Measurements from ENCODE around the gene PVALB.

PVALB gene

DNA sequence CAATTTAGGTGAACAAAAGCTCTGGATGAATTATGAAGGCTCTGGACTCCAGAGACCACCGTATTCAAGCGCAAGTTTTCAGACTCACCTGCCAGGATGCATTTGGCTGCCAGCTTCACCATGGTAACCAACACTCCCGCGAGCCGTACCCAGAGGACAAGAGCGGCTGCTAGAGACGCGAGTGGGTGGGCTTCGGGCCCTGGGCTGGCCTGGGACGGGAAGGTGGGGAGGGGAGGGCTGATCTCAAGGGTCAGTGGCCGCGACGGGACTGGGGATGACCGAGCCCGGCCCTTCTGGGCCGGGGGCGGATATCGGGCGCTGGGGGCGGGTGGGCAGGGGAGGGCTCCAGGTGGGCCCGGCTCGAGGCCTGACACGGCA is 41.3 kb downstream of the PVALB start:
- peak in 2 of 4 experiments; percentile 1 to 14 for DNase-seq (ENCODE audit: low read depth in 4 of 4, low spot score in 1 of 4)

DNA sequence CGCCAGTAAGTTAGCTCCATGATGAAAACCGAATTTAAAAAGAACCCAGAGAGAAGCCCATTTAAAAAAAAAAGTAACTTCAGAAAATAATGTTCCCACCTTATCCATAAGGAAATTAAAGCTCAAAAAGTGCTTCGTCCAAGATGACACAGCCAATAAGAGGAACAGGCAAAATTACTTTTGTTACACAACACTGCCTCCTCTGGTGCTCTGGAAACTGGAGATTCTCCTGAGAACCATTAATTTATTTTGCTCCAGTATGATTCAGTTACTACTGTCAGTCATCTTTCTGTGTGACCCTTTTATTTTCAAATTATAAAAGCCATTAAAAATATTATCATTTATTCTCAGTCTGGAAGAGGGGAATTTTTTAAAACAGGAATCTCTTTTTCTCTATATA is 42.9 kb downstream of the PVALB start:
- DNase-seq (ENCODE audit: low read depth in 4 of 4, low spot score in 1 of 4): no peak

DNA sequence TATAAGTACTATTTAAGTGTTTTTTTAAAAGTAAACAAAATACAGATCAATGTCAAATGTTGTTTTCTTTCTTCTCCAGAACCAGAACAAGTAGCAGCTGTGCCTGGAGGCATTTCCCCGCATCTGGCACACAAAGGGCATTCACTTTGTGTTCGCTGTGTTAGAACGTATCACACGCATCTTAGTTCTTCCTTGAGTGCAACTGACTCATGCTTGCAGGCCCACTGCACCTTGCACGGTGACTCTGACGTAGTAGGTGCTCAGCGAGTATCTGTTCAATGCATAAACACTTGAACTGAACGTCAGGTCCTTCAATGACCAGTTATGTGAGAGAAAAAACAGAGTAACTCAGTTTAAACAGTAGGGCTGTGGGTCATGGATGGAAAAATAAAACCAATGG is 44.4 kb downstream of the PVALB start:
- DNase-seq (ENCODE audit: low read depth in 4 of 4, low spot score in 1 of 4): no peak

DNA sequence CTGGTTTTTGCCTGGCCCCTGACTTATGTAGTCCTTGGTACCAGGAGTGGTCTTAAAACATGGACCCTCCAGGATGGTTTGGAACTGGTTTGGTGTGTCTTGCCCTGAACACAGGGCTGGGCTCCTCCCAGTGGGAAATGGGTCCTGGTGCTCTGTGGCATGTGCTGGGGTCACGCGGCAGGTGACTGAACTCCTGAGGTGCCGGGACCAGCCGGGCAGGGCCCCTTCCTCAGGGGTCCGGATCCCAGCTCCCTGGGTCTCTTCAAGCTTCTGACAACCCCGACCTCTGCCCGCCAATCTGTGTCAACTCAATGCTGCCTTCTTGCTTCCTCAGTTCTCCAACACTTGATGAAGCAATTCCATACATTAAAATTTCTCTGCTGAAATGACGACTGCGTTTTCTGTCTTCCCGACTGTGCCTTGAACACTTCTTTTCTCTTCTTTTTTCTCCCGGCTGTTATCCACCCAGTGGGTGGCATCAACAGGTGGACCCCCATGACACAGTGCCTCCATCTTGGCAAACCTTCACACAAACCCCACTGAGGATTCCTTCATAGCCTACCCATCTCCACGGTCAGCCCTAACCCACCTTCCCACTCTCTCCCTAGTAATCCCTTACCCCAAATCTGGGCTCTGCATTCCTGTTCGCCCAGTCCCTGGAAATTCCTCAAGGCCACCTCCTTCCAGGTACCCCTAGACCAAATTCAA is 45.3 kb downstream of the PVALB start:
- DNase-seq (ENCODE audit: low read depth in 4 of 4, low spot score in 1 of 4): no peak

DNA sequence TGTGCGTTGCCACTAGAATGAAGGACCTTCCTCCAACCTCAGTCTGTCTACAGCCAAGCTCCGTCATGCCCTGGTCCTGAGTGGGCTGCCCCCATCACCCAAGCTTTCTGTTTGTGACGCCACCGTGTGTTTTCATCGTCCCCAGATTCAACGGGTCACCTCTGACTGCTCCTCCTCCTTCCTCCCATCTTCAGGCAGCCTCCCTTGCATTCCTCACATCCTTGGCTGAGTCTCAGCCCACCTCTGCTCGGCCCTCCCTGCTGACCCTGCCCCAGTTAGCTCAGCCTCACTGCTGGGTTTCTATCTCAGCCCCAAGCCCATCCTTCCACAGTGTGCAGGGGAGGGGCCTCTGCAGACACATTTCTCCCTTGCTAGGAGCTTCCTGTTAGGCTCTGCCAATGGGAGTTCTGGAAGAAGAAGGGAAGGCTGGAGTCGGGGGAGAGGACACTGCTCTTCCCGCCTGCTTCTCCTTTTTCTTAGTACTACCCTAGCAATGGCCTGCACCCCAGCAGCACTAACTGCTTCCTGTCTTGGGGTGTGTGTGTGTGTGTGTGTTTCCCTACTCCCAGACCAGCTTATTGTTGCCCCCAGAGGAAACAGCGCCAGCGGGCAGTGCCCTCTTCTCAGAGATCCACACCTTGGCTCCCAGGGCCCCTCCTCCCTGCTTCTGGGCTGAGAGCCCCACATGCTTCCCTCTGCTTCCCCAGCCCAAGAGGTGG is 46.2 kb downstream of the PVALB start:
- DNase-seq (ENCODE audit: low read depth in 4 of 4, low spot score in 1 of 4): no peak

DNA sequence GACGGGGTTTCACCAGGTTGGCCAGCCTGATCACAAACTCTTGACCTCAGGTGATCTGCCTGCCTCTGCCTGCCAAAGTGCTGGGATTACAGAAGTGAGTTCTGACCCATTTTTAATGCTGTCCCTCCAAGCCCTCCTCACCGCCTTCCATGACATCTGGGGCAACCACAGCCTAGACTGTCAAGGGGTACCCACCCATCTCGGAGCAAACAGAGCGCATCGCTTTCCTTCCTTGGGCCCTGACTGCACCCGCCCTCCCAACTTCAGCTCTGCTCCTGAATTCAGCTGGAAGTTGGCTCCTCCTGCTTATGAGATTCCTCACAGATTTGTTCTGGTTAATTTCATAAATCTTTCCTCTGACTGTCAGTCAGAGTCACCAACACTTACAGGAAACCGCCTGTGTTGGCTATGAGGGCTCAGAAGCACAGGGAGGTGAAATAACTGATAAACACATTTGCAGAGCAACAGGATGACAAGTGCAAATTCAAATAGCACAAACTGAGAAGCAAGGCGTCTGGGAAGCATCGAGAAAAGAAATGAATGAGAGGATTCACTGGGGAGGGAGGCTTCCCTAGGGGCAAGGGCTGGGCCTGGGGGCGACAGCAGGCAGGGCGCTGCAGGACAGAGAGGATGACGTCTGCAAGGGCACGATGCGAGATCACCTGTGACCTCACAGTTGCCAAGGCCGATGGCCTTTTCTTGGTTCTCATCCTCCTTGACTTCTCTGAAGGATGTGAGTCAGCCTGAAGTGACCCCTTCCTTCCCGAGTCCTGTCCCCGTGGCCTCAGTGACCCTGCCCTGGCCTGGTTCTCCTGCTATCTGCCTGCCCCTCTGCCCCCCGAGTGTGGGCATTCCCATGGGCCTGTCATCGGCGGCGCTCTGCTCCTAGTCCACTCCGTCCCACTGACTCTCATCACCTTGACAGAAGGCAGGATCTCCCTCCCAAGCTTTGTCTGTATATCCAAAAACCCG is 47.0 kb downstream of the PVALB start:
- no peak for DNase-seq (ENCODE audit: low read depth in 4 of 4, low spot score in 1 of 4)

DNA sequence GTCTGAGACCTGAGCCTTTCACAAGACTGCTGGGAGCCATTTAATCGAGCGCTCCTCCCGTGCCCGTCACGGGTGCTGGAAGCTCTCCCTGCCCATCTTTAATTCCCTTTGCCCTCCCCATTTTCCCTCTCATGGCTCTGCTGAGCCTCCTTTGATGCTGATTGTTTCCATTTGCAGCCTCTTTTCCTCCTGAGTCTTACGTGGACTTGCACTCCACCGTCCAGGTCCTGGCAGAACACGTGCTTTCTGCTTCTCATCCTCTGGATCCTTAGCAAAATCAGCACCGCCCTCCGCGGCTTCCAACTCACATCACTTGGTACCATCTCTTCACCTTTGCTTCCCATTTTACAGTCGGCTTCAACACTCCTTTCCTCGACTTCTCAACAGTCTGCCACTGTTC is 48.2 kb downstream of the PVALB start:
- no peak for DNase-seq (ENCODE audit: low read depth in 4 of 4, low spot score in 1 of 4)

DNA sequence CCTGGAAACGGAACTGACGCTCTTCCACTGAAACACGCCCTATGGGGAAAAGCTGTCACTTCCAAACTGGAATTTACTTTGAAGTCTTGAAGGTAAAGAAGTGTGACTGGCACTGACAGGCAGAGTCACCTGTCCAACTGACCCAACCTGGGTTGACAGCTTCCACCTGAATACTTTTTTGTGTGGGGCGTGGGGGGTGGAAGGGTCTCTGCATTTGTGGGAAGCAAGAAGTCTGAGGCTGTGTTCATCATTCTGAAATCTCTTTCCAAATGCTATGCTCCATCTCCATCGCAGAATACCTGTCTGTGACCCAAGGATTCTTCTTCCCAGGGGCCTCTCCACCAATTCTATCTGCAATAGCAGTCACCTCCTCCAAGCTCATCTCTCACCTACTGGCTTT is 48.7 kb downstream of the PVALB start:
- DNase-seq (ENCODE audit: low read depth in 4 of 4, low spot score in 1 of 4): no peak

DNA sequence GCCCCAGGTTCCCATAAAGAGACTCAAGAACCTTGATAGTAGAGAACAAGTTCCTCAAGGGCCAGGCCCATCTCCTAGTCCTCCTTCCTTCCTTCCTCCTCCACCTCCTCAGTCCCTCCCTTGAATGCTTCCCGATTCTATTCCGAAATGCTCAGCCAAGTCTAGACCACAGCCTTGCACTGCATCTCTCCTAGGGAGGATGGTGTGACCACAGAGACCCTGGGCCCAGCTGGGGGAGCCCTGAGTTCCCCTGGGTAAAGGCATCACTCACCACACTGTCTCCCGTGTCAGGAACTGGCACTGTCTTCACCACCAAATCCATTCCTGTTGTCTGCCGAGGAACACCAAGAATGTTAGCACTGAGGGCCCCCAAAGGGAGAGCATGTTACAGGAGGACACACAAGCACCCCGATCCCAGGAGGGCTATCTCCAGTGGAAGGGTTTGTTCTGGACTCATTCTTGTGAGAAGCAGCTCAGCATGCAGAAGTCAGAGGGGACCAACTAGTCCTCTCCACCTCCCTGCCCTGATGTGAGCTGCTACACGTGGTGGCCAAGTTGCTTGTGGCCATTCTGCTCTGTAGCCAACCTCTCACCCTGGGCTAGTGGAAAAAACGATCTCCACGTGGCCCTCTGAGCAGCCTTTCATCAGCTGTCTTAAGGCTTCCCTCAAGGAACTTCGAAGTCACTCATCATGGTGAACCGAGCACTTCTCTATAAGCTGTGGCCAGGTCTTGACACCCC is 49.6 kb downstream of the PVALB start:
- no peak for DNase-seq (ENCODE audit: low read depth in 4 of 4, low spot score in 1 of 4)

DNA sequence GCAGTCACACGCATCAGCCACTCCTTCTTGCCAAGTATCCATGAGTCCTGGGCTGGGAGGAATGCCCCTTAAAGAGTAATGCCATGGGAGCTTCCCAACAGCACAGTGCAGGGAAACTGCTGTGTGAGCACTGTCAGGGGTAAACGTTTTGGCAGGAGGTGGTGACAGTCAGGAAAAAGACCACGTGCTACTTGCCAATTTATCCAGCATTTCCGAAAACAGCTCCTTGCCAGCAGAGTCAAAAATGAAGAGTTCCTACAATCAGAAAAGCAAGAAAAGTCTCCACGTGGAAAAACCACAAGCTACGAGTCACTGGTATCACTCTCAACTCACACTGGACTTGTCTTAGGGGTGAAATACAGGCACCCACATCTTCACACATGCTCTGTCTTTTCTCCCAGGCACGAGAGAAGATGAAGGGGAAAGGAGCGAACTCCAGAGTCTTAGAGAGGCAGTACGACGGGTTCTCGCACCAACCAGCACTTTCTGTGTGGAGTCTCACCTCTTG is 50.8 kb downstream of the PVALB start:
- no peak for DNase-seq (ENCODE audit: low read depth in 4 of 4, low spot score in 1 of 4)

DNA sequence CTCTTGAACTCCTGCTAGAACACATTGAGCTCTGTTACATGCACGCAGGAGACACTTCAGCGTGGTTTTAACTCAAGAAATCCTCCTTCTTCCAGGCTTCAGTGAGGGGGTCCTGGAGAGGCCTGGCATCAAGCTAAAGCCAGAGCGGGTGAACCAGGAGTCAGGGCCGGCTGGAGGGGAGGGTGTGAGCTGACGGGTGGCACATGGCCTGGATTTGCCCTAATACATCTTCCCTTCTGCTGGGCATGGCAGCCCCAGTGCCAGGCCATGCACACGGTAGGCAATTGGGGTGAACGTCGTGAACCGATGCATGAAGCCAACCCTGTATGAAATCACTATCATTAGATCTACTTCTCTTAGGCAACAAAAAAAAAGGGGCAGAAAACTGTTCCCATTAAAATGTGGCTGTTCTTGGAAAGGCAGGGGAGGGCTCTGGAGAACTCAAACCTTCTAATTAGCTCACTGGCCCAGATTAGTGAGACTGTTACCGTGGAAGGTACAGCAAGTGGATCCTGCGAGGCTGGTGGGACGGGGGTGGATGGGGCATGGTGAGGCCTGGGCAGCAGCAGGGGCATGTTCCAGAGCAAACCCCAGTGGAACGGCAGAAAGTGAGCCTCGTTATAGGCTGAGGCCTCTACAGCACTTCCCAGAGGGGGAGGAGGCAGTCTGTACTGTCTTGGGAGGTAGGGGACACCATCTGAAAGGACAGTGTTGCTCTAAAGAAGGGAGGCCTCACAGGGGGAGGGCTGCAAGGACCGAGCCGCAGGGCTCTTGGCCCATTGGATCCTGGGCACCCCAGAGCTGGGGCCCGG is 51.5 kb downstream of the PVALB start:
- no peak for DNase-seq (ENCODE audit: low read depth in 4 of 4, low spot score in 1 of 4)

DNA sequence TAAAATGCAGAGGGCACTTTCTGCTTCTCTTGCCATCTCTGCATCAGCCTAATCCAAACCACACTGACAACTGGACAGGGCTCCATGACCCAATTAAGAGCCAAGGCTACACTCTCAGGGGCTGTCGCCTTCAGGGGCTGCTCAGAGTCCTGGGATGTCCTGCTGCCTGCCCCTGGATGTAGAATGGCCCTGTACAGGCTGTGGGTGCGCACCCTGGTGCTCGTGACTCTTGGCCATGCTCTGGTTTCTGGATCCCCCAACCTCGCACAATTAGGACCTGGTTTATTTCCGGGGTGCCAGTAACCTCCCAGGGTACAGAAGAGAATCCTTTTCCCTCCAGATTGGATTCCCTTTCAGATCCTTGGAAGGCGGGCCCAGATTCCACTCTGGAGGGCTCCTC is 52.2 kb downstream of the PVALB start:
- DNase-seq (ENCODE audit: low read depth in 4 of 4, low spot score in 1 of 4): no peak

DNA sequence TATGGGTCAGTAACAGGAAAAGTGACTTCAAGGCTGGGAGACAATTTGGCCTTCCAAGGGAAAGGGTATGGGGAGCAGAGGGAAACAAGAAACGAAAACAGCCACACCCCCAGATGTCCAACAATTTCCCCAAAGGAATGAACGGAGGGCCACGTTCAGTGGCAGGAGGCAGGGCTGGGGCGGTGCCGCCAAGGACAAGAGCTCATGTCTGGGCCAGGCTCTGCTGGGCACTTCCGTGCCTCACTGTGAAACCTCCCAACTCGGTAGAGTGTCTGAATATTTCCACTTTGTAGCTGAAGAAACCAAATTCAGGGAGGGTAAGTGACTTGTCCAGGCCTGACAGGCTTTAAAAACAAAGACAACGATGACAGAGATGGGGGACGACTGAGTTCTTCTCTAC is 52.8 kb downstream of the PVALB start:
- no peak for DNase-seq (ENCODE audit: low read depth in 4 of 4, low spot score in 1 of 4)

DNA sequence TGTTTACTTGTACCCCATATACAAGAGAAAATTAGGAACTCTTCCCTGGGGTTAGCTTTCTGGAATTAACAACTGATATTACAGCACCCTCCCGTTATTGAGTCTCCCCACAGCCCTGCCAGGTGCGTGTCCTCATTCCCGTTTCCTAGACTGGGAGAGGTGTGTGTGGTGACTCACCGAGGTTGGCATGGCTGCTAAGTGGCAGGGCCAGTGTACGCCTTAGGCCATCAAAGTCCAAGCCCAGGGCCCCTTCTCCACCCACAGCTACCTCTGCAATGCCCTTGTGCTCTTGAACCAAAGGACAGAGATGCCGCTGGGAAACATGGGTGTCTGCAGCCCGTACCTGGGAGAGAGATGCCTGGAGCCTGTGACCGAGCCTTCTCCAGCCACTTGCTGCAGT is 53.3 kb downstream of the PVALB start:
- DNase-seq (ENCODE audit: low read depth in 4 of 4, low spot score in 1 of 4): no peak

DNA sequence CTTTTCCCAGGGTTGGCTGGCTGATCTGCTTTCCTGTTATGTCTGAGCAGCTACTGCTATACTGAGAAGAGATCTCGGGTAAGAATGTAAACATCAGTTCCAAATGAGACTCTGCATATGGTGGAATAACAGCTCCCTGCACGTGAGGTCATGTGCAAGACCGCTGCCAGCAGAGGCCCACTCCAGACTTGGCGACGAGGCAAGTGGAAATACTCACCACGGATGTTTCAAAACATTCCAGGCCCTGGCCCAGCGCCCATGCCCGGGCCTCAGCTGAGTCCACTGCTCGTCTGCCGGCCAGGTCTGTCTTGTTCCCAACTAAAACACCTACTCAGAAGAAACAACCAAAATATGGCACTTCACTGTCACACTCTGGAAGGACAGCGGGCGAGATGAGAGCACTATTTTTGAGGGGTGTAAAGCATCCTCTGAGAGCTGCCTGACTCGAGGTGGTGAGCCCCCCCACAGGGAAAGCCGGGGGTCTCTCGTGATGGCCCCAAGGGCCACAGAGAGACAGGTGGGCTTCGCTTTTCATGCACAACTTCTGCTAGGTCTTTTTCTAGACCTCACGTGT is 54.1 kb downstream of the PVALB start:
- no peak for DNase-seq (ENCODE audit: low read depth in 4 of 4, low spot score in 1 of 4)

DNA sequence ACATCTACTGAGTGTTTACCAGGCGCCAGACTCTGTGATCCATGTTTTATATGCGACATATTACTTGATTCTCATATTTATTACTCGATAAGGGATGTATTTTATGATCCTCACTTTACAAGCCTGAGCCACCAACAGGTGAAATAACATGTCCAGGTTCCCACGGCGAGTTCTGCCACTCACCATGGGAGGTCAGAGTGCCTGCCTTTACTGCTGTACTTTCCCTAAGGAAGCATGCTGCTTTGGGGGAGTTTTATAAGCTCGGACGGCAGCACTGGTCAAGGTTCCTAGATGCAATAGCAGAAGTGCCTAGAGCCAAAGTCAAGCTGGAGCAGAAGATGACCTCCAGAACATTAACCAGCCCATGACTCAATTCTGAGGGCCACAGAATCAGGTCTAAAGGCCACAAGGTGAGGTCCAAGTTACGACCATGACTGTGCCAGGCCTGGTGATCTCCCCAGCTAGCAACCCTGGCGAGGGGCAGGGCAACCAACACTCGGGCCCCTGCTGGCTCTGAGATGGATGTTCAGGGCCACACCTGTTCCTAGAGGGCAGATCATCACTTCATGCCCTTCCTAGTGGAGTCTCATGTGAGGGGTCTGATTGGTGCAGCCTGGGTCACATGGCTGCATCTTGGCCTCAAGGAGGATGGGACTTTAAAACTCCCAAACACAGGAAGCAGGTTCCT is 55.1 kb downstream of the PVALB start:
- DNase-seq (ENCODE audit: low read depth in 4 of 4, low spot score in 1 of 4): no peak

DNA sequence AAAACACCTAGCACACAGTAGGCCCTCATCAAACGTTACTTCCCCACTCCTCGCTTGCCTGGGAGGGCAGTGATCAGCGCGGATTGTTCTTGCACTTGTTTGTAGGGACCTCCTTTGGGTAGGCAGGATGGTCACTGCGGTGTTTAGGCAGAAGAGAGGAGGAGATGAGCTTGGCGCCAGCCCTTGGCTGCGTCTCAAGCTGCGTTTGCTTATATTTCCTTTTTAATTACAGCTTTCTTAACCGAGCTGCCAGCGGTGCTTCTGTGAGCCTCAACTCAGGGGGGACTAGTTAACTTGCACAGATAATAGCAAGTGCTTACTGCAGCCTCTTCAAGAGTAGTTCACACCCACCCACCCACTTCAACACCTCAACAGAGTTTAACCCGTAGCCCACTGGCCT is 56.0 kb downstream of the PVALB start:
- DNase-seq (ENCODE audit: low read depth in 4 of 4, low spot score in 1 of 4): no peak

DNA sequence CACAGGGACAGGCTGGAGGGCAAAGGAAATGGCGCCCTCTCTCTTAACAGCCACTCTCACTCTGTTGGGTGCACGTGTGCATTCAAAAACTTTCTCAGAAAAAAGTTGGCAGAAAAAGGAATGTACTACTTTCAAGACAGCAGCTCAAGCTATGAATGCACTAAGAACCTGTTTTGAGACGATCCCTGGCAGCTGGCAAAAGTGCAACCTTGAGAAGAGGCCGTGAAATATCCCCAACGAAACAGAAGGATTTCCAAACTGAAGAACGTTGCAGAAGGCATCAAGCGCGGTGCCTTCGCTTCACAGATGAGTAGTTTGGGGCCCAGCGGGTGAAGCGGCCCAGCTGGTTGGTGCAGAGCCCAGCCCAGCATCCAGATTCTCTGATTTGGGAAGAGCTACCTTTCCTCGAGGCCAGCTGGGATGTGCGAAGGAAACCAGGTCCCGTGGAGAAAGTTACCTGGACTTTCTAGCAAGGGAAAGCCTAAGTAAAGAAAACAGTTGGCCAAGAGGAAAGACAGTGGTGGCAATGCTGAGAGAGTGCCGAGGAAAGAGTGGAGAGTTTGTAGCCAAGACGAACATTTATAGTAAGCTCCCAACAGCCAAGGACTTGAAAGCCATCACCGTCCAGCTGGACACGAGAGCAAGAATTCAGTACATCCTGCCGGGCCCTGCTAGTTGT is 57.2 kb downstream of the PVALB start:
- DNase-seq (ENCODE audit: low read depth in 4 of 4, low spot score in 1 of 4): no peak

All from stimulated activated CD4-positive, alpha-beta T cell treated with anti-CD3 and anti-CD28 coated beads, Interleukin-1b, Interleukin-23, amount 100 ng/mL, for 24 hours (primary cell).